HT1080 (cell line): ENCODE data around the gene ADTRP. TPM values are rescaled to one million over a fixed set of nuclear protein-coding genes. Genes with fewer than 3 reads are reported as not detected.

Experiments used
- DNase-seq: peaks from one replicate; pipeline ENCODE4 v3.0.0-alpha.2; 2015; ENCODE audit warnings: low read depth
- total RNA-seq: library from RNA; depleted of rRNA; stranded (reverse); fragments of >200 nt; shearing (Covaris generic); gene quantifications from 2 replicates; pipeline ENCODE4 v1.2.3, GENCODE V29; 2014

Gene ADTRP
- total RNA-seq, 1 experiment from 2014 or later: 6.5 TPM

- no peak for DNase-seq
Measured at GRCh38 chr6:11758878-11759277, 19.7 kb downstream of the ADTRP start.

- no peak for DNase-seq
Measured at GRCh38 chr6:11756726-11757125, 21.9 kb downstream of the ADTRP start.

GRCh38 chr6:11756292-11756691, 22.3 kb downstream of the ADTRP start:
- DNase-seq: no peak

- DNase-seq: no peak
Measured at GRCh38 chr6:11755725-11756124, 22.9 kb downstream of the ADTRP start.

GRCh38 chr6:11754625-11755271, 23.9 kb downstream of the ADTRP start:
- peak; percentile 68 for DNase-seq

- no peak for DNase-seq
Measured at GRCh38 chr6:11753798-11754197, 24.8 kb downstream of the ADTRP start.

- no peak for DNase-seq
Measured at GRCh38 chr6:11752360-11752759, 26.2 kb downstream of the ADTRP start.

- DNase-seq: no peak
Measured at GRCh38 chr6:11750682-11751081, 27.9 kb downstream of the ADTRP start.

GRCh38 chr6:11748591-11749210, 29.9 kb downstream of the ADTRP start:
- no peak for DNase-seq

GRCh38 chr6:11747021-11747420, 31.6 kb downstream of the ADTRP start:
- DNase-seq: no peak

GRCh38 chr6:11744753-11745152, 33.9 kb downstream of the ADTRP start:
- no peak for DNase-seq

- no peak for DNase-seq
Measured at GRCh38 chr6:11744101-11744500, 34.5 kb downstream of the ADTRP start.

- no peak for DNase-seq
Measured at GRCh38 chr6:11740875-11741274, 37.7 kb downstream of the ADTRP start.

- no peak for DNase-seq
Measured at GRCh38 chr6:11738661-11739375, 39.8 kb downstream of the ADTRP start.

- DNase-seq: no peak
Measured at GRCh38 chr6:11738234-11738633, 40.4 kb downstream of the ADTRP start.

- no peak for DNase-seq
Measured at GRCh38 chr6:11736601-11737000, 42.0 kb downstream of the ADTRP start.

- no peak for DNase-seq
Measured at GRCh38 chr6:11734861-11735613, 43.6 kb downstream of the ADTRP start.

- peak; percentile 20 for DNase-seq
Measured at GRCh38 chr6:11732036-11732631, 46.5 kb downstream of the ADTRP start.

- no peak for DNase-seq
Measured at GRCh38 chr6:11731423-11731822, 47.2 kb downstream of the ADTRP start.

- no peak for DNase-seq
Measured at GRCh38 chr6:11730641-11731040, 48.0 kb downstream of the ADTRP start.

GRCh38 chr6:11729076-11729475, 49.5 kb downstream of the ADTRP start:
- DNase-seq: no peak
